Activated naive CD4-positive, alpha-beta T cell treated with anti-CD3 and anti-CD28 coated beads, Interleukin-2, amount 10 ng/mL, durations not matched to agents 7 days and 5 days (primary cell): ENCODE results near the gene E2F2.
"Not testable (repeated sequence)": the region's sequence is repeated elsewhere in the genome, so short reads cannot be mapped to it uniquely, and the experiment has no call there.

Experiments used
- CTCF ChIA-PET: fragments of 350-600 bp; sonication (Branson Sonifier 250); formaldehyde crosslinking; loops from one replicate; lab custom pipeline; 2021; ENCODE audit warnings: antibody characterized with exemption; lab: Charles Lee
- DNase-seq: peaks from one replicate; pipeline ENCODE4 v3.0.0-alpha.2; 2020
- H3K27ac Mint-ChIP-seq: one replicate; pipeline ENCODE4 v1.8.0; 2021; ENCODE audit warnings: mild to moderate bottlenecking, moderate library complexity, mixed read lengths
- H3K27me3 Mint-ChIP-seq: one replicate; pipeline ENCODE4 v1.8.0; 2021; ENCODE audit warnings: mild to moderate bottlenecking, mixed read lengths
- H3K36me3 Mint-ChIP-seq: one replicate; pipeline ENCODE4 v1.8.0; 2021; ENCODE audit warnings: mixed read lengths
- H3K4me1 Mint-ChIP-seq: one replicate; pipeline ENCODE4 v1.8.0; 2021; ENCODE audit warnings: mixed read lengths
- H3K4me3 Mint-ChIP-seq: one replicate; pipeline ENCODE4 v1.8.0; 2021; ENCODE audit warnings: mild to moderate bottlenecking, moderate library complexity, mixed read lengths
- H3K9me3 Mint-ChIP-seq: one replicate; pipeline ENCODE4 v1.8.0; 2021; ENCODE audit warnings: mixed read lengths

The E2F2 gene

DNA sequence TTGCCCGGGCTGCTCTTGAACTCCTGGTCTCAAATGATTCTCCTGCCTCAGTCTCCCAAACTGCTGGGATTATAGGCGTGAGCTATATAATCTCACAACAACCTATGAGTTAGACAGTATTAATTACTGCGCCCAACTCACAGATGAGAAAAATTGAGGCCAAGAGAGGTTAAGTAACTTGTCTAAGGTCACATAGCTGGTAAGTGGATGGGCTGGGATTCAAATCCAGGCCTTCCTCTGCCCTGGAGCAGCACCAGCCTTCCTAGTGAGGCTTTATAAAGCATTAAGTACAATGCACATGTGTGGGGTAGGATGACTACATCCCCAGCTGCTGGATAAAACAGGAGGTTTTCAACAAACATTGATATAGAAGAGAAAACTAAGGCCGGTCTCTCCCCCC lies 15.1 kb downstream of the E2F2 start:
- CTCF ChIA-PET, result interaction anchor here (1.6 to 1.8 kb wide), 3 partner anchors 15 to 142 kb away, joined by 4 to 7 read pairs (median 4); partner anchors contain the start of gene E2F2
- Mint-ChIP-seq H3K4me3 (no peak overlapping the region), H3K27me3 (no peaks in the 10 kb centered on the region), H3K27ac (no peak overlapping the region), H3K36me3 (peaks cover 69% of the 10 kb centered on the region), H3K4me1 (peaks cover 2% of the 10 kb centered on the region), H3K9me3 (no peaks in the 10 kb centered on the region)
- DNase-seq, result no peak

GRCh38 chr1:23514111-23514679 lies 16.8 kb downstream of the E2F2 start:
- Mint-ChIP-seq H3K27ac (peak overlapping the region; percentile 56), H3K36me3 (peaks cover 80% of the 10 kb centered on the region)
- CTCF ChIA-PET, result interaction anchor here (0.8 to 1.8 kb wide), 5 partner anchors 14 to 143 kb away, joined by 3 to 4 read pairs (median 4); partner anchors contain the start of gene E2F2

DNA sequence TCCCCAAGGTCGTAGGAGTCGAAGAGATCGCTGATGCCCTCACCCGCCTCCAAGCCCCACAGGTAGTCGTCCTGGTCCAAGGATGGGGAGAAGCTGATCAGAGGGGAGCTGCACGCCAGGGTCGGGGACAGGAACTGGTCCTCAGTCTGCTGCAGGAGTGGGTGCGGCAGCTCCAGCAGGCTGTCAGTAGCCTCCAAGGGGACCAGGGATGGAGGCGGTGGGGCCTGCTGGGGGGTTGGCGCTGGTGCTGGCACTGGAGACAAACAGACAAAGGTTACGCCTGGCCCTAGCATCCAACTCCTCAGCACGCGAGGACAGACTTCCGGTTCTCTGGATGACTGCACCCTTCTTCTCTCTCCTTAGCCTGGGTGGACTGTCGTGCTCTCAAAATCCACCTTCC lies 21.1 kb downstream of the E2F2 start:
- Mint-ChIP-seq H3K36me3 (peaks cover 60% of the 10 kb centered on the region), H3K9me3 (no peaks in the 10 kb centered on the region)
- CTCF ChIA-PET, result no interaction called here

More at GRCh38 chr1:23514111-23514679, 16.8 kb downstream of the E2F2 start:
- no peaks in the 10 kb centered on the region for H3K9me3 Mint-ChIP-seq
- H3K27me3 Mint-ChIP-seq, result no peaks in the 10 kb centered on the region
- no peak overlapping the region for H3K4me3 Mint-ChIP-seq
- no peak for DNase-seq
- H3K4me1 Mint-ChIP-seq, result peaks cover 2% of the 10 kb centered on the region

DNA sequence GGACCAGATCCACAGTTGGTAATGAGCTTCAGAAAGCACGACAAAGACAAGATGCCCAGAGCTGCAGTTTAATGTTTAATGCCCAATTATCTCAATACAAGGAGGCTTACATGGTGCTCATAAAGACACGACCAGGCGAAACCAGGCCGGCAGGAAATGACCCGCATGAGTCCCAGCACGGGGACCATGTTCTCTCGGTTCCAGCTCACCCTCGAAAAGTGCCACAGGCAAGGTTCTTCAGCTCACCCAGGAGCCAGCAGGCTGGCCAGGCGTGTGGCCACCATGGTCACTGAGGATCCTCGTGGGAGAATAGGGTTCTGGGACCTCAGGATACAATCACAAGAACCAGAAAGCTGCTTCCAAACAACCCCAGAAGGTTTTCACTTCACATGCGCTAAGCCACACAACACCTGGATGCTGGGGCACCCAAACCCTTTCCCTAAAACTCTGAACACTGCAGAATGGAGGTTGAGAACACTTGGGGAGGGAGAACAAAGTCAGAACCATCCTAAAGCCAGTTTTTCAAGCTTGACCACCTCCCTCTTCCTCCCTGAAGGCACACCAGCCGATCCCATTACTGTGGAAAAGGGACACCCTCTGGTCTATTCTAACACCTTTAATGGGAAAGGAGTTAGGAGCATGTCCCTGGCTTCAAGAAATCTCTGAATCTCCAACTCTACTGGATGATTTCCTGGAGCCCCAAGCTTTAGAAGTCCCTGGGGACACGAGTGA lies 24.5 kb downstream of the E2F2 start:
- H3K27ac Mint-ChIP-seq, result peak overlapping the region; percentile 3
- DNase-seq, result no peak
- no peak overlapping the region for H3K4me3 Mint-ChIP-seq
- no peaks in the 10 kb centered on the region for H3K9me3 Mint-ChIP-seq
- CTCF ChIA-PET, result interaction anchor here (0.8 to 4.2 kb wide), 7 partner anchors 10 to 131 kb away, joined by 3 to 34 read pairs (median 3); no protein-coding TSS in a partner anchor
- H3K27me3 Mint-ChIP-seq, result peaks cover 4% of the 10 kb centered on the region
- H3K36me3 Mint-ChIP-seq, result peaks cover 39% of the 10 kb centered on the region
- no peaks in the 10 kb centered on the region for H3K4me1 Mint-ChIP-seq

More for the DNA sequence above, 21.1 kb downstream of the E2F2 start:
- no peaks in the 10 kb centered on the region for H3K27me3 Mint-ChIP-seq
- H3K4me3 Mint-ChIP-seq, result no peak overlapping the region
- peak overlapping the region; percentile 22 for H3K27ac Mint-ChIP-seq
- peaks cover 2% of the 10 kb centered on the region for H3K4me1 Mint-ChIP-seq
- DNase-seq, result no peak

DNA sequence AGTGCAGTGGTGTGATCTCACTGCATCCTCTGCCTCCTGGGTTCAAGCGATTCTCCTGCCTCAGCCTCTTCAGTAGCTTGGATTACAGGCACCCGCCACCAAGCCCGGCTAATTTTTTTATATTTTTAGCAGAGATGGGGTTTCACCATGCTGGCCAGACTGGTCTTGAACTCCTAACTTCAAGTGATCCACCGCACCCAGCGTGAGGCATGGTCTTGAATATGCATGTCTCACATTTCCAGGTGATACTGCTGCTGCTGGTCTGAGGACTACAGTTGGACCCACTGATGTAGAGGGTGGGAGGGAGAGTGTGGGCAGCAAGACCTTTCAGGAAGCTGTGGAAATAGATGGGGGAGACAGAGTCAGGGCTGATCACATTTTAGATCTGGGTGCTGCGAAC lies 25.2 kb downstream of the E2F2 start:
- CTCF ChIA-PET, result interaction anchor here (1.0 to 4.2 kb wide), 5 partner anchors 9 to 131 kb away, joined by 3 to 34 read pairs (median 3); no protein-coding TSS in a partner anchor
- no peak overlapping the region for H3K4me3 Mint-ChIP-seq
- H3K27ac Mint-ChIP-seq, result no peak overlapping the region
- H3K4me1 Mint-ChIP-seq, result no peaks in the 10 kb centered on the region
- DNase-seq, result no peak
- H3K27me3 Mint-ChIP-seq, result peaks cover 4% of the 10 kb centered on the region
- no peaks in the 10 kb centered on the region for H3K9me3 Mint-ChIP-seq
- peaks cover 32% of the 10 kb centered on the region for H3K36me3 Mint-ChIP-seq

GRCh38 chr1:23504156-23504555 lies 26.9 kb downstream of the E2F2 start:
- Mint-ChIP-seq H3K36me3 (peaks cover 17% of the 10 kb centered on the region), H3K27me3 (peaks cover 12% of the 10 kb centered on the region)
- DNase-seq, H3K27ac Mint-ChIP-seq, CTCF ChIA-PET, H3K9me3 Mint-ChIP-seq, H3K4me3 Mint-ChIP-seq, H3K4me1 Mint-ChIP-seq: not testable (repeated sequence)

- H3K4me1 Mint-ChIP-seq, result no peaks in the 10 kb centered on the region
- no peak for DNase-seq
- peaks cover 10% of the 10 kb centered on the region for H3K36me3 Mint-ChIP-seq
- H3K27ac Mint-ChIP-seq, result no peak overlapping the region
- peaks cover 13% of the 10 kb centered on the region for H3K27me3 Mint-ChIP-seq
- H3K9me3 Mint-ChIP-seq, result no peaks in the 10 kb centered on the region
- CTCF ChIA-PET, result no interaction called here
- H3K4me3 Mint-ChIP-seq, result no peak overlapping the region
Measured at GRCh38 chr1:23502951-23503350, 28.1 kb downstream of the E2F2 start.

- Mint-ChIP-seq H3K9me3 (no peaks in the 10 kb centered on the region), H3K4me1 (peaks cover 5% of the 10 kb centered on the region), H3K27ac (no peak overlapping the region), H3K36me3 (peaks cover 3% of the 10 kb centered on the region), H3K27me3 (peaks cover 23% of the 10 kb centered on the region), H3K4me3 (no peak overlapping the region)
- DNase-seq, result no peak
- CTCF ChIA-PET, result interaction anchor here (1.1 to 6.2 kb wide), 3 partner anchors 27 to 165 kb away, joined by 3 to 137 read pairs (median 6); partner anchors contain the start of gene E2F2
Measured at GRCh38 chr1:23500466-23500865, 30.6 kb downstream of the E2F2 start.

DNA sequence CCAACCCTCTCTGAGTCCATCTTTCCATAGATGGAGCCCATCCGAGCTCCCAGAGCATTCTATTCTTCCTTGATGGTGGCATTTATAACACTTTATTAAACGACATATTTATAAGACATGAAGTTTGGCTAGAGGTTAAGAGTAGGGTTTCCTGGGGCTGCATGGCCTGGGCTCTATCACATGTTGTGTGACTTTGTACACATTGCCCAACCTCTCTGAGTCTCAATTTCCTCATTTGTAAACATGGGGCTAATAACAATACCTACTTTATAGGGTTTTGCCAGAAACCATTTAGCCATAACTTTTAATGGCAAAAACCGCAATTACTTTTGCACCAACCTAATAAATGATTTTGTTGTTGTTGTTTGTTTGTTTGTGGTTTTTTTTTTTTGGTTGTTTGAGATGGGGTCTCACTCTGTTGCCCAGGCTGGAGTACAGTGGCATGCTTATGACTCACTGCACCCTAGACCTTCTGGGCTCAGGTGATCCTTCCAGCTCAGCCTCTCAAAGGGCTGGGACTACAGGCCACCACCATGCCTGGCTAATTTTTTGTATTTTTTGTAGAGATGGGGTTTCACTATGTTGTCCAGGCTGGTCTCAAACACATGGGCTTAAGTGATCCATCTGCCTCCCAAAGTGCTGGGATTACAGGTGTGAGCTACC lies 33.1 kb downstream of the E2F2 start:
- H3K9me3 Mint-ChIP-seq, result no peaks in the 10 kb centered on the region
- DNase-seq, result no peak
- no peak overlapping the region for H3K27ac Mint-ChIP-seq
- no peak overlapping the region for H3K4me3 Mint-ChIP-seq
- H3K36me3 Mint-ChIP-seq, result no peaks in the 10 kb centered on the region
- CTCF ChIA-PET, result interaction anchor here (0.7 to 6.2 kb wide), 30 partner anchors 9 to 201 kb away, joined by 3 to 220 read pairs (median 6); partner anchors contain the start of genes ASAP3, E2F2 and ID3
- H3K27me3 Mint-ChIP-seq, result peaks cover 40% of the 10 kb centered on the region
- peaks cover 5% of the 10 kb centered on the region for H3K4me1 Mint-ChIP-seq

- H3K27ac Mint-ChIP-seq, result no peak overlapping the region
- peaks cover 46% of the 10 kb centered on the region for H3K27me3 Mint-ChIP-seq
- no peak overlapping the region for H3K4me3 Mint-ChIP-seq
- no peaks in the 10 kb centered on the region for H3K36me3 Mint-ChIP-seq
- H3K4me1 Mint-ChIP-seq, result peaks cover 5% of the 10 kb centered on the region
- CTCF ChIA-PET, result interaction anchor here (0.6 to 6.2 kb wide), 32 partner anchors 10 to 287 kb away, joined by 3 to 220 read pairs (median 5); partner anchors contain the start of genes ASAP3, E2F2 and ID3
- H3K9me3 Mint-ChIP-seq, result no peaks in the 10 kb centered on the region
- DNase-seq, result no peak
Measured at GRCh38 chr1:23496490-23497181, 34.4 kb downstream of the E2F2 start.

GRCh38 chr1:23494836-23495235 lies 36.2 kb downstream of the E2F2 start:
- not testable (repeated sequence) for H3K36me3 Mint-ChIP-seq, H3K4me3 Mint-ChIP-seq, H3K4me1 Mint-ChIP-seq, H3K9me3 Mint-ChIP-seq, DNase-seq, H3K27ac Mint-ChIP-seq
- H3K27me3 Mint-ChIP-seq, result peaks cover 62% of the 10 kb centered on the region
- CTCF ChIA-PET, result interaction anchor here (0.7 to 6.2 kb wide), 5 partner anchors 33 to 143 kb away, joined by 3 to 220 read pairs (median 50); partner anchors contain the start of gene E2F2

DNA sequence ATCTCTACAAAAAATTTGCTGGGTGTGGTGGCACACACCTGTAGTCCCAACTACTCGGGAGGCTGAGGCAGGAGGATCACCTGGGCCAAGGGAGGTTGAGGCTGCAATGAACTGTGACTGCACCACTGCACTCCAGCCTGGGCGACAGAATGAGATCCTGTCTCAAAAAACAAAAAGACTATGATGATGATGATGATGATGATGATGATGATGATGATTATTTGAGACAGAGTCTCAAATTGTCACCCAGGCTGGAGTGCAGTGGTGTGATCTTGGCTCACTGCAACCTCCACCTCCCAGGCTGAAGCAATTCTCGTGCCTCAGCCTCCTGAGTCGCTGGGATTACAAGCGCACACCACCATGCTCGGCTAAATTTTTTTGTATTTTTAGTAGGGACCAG lies 38.3 kb downstream of the E2F2 start:
- CTCF ChIA-PET, result interaction anchor here (1.3 kb wide), 1 partner anchor 145 kb away, joined by 5 read pairs; no protein-coding TSS in a partner anchor
- H3K27me3 Mint-ChIP-seq, result peaks cover 66% of the 10 kb centered on the region
- not testable (repeated sequence) for H3K27ac Mint-ChIP-seq, H3K4me1 Mint-ChIP-seq, DNase-seq, H3K9me3 Mint-ChIP-seq, H3K4me3 Mint-ChIP-seq, H3K36me3 Mint-ChIP-seq

- no peak overlapping the region for H3K27ac Mint-ChIP-seq
Measured at GRCh38 chr1:23492132-23492720, 38.8 kb downstream of the E2F2 start.

More at GRCh38 chr1:23492132-23492720, 38.8 kb downstream of the E2F2 start:
- no peaks in the 10 kb centered on the region for H3K9me3 Mint-ChIP-seq
- H3K36me3 Mint-ChIP-seq, result no peaks in the 10 kb centered on the region
- H3K4me1 Mint-ChIP-seq, result peaks cover 2% of the 10 kb centered on the region
- DNase-seq, result no peak
- H3K27me3 Mint-ChIP-seq, result peaks cover 71% of the 10 kb centered on the region
- CTCF ChIA-PET, result no interaction called here
- no peak overlapping the region for H3K4me3 Mint-ChIP-seq
